Measurements from ENCODE around the gene KAT8. TPM values are rescaled to one million over a fixed set of nuclear protein-coding genes. Genes with fewer than 3 reads are reported as not detected.

Gene KAT8
- total and polyA plus RNA-seq, 2 of the 13 experiments (the other 11 are each of a cell fraction or from before 2014, with no cell fraction given): 79.0 to 84.2 TPM

DNA sequence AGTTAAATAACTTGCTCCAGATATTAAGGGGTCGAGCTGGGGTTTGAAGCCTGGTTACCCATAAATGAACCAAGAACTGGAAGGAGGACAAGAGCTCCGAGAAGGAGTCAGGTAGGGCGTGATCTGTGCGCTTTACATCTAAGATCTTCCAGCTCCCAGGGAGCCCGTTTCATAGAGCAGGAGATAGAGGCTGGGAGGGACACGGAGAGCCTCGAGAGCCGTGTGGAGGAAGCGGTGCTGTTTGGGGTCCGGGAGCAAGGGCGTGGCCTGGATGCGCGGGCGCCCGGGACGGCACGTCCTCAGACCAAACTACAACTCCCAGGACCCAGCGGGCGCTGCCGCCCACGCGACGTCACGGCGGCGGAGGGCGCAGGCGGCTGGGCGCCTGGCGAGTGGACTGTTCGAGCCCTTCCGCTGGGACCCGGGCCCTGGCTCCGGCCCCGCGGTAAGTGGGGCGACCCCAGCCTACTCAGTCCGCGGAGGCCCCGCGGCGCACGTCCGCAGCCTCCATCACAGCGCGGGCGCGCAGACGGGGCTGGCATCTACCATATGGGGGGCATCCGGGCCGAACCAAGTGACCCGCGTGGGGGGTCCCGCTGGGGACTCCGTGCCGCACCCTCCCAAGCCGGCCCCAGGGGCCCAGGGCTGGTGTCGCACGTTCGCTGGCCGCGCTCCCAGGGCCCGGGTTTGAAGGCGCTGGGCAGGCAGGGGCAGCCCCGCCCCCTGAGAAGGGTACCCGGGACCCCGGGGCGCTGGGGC is 9.2 kb upstream of the KAT8 start, which contains the start of gene BCKDK (continued):
- TF ChIP-seq KIAA2018 (CRISPR knock-in tag; IDR thresholded peaks at IDR 0.05; ENCODE audit: borderline replicate concordance) (no peak), ZNF230 (CRISPR knock-in tag; IDR thresholded peaks at IDR 0.05) (peak; percentile 25; the same call in 1 of the 2 replicates), SIN3A (IDR thresholded peaks at IDR 0.05; ENCODE audit: borderline replicate concordance, low read depth, low read length) (0 out of 2 replicates have a peak, but pooled peaks have one; percentile 60), DNMT3B (CRISPR knock-in tag; conservative IDR thresholded peaks at IDR 0.05) (no peak), ZNF296 (CRISPR knock-in tag; conservative IDR thresholded peaks at IDR 0.05) (no peak), ZC3H13 (CRISPR knock-in tag; IDR thresholded peaks at IDR 0.05) (peak; percentile 89; the same call in 1 of the 2 replicates), ZNF709 (CRISPR knock-in tag; IDR thresholded peaks at IDR 0.05) (peak; percentile 93), ZNF143 (CRISPR knock-in tag; IDR thresholded peaks at IDR 0.05) (peak; percentile 99), SP4 (CRISPR knock-in tag; IDR thresholded peaks at IDR 0.05) (peak; percentile 84), SRSF4 (IDR thresholded peaks at IDR 0.05; ENCODE audit: low read depth, low read length, poor library complexity, severe bottlenecking) (no peak), DBP (CRISPR knock-in tag; IDR thresholded peaks at IDR 0.05; ENCODE audit: not compliant biosample characterization) (peak; percentile 69), YEATS4 (CRISPR knock-in tag; IDR thresholded peaks at IDR 0.05; ENCODE audit: borderline replicate concordance) (peak; percentile 93; the same call in 1 of the 2 replicates), ZNF564 (CRISPR knock-in tag; IDR thresholded peaks at IDR 0.05) (peak; percentile 18; the same call in 1 of the 2 replicates)
- TF ChIP-seq, protein P1, sequence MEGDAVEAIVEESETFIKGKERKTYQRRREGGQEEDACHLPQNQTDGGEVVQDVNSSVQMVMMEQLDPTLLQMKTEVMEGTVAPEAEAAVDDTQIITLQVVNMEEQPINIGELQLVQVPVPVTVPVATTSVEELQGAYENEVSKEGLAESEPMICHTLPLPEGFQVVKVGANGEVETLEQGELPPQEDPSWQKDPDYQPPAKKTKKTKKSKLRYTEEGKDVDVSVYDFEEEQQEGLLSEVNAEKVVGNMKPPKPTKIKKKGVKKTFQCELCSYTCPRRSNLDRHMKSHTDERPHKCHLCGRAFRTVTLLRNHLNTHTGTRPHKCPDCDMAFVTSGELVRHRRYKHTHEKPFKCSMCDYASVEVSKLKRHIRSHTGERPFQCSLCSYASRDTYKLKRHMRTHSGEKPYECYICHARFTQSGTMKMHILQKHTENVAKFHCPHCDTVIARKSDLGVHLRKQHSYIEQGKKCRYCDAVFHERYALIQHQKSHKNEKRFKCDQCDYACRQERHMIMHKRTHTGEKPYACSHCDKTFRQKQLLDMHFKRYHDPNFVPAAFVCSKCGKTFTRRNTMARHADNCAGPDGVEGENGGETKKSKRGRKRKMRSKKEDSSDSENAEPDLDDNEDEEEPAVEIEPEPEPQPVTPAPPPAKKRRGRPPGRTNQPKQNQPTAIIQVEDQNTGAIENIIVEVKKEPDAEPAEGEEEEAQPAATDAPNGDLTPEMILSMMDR (CRISPR knock-in tag; IDR thresholded peaks at IDR 0.05): peak; percentile 29; the same call in 1 of the 2 replicates
- TF ChIP-seq, protein P2, sequence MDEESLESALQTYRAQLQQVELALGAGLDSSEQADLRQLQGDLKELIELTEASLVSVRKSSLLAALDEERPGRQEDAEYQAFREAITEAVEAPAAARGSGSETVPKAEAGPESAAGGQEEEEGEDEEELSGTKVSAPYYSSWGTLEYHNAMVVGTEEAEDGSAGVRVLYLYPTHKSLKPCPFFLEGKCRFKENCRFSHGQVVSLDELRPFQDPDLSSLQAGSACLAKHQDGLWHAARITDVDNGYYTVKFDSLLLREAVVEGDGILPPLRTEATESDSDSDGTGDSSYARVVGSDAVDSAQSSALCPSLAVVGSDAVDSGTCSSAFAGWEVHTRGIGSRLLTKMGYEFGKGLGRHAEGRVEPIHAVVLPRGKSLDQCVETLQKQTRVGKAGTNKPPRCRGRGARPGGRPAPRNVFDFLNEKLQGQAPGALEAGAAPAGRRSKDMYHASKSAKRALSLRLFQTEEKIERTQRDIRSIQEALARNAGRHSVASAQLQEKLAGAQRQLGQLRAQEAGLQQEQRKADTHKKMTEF (CRISPR knock-in tag; IDR thresholded peaks at IDR 0.05): peak; percentile 83; the same call in 1 of the 2 replicates
- TF ChIP-seq, protein P3, sequence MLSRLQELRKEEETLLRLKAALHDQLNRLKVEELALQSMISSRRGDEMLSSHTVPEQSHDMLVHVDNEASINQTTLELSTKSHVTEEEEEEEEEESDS (CRISPR knock-in tag; IDR thresholded peaks at IDR 0.05; ENCODE audit: borderline replicate concordance): no peak

Data from HepG2 (cell line).